GM12873 (cell line): ENCODE results near the gene PRSS12.

Source experiments
- CTCF ChIP-seq: IDR thresholded peaks from 2 replicates; pipeline ENCODE4 v1.5.1; 2012; ENCODE audit warnings: low read depth, mild to moderate bottlenecking, moderate library complexity, low read length, control low read depth; ENCODE audit not compliant: insufficient read depth; ENCODE audit errors: missing control alignments

Gene PRSS12

GRCh38 chr4:118352843-118353533 lies at the start of gene PRSS12:
Gene PRSS12, minus strand, starts transcription at chr4:118353003. Its CDS starts 283 bp downstream, at chr4:118352720.
- TF ChIP-seq CTCF: peak; percentile 80

- TF ChIP-seq CTCF: no peak
Observed at GRCh38 chr4:118400356-118400755, 47.6 kb upstream of the PRSS12 start.

GRCh38 chr4:118398226-118399090 lies 45.7 kb upstream of the PRSS12 start:
- TF ChIP-seq CTCF: no peak

- TF ChIP-seq CTCF: no peak
Observed at GRCh38 chr4:118397623-118397979, 44.8 kb upstream of the PRSS12 start.

- TF ChIP-seq CTCF: no peak
Observed at GRCh38 chr4:118396881-118397622, 44.2 kb upstream of the PRSS12 start.

GRCh38 chr4:118395057-118395644 lies 42.3 kb upstream of the PRSS12 start:
- TF ChIP-seq CTCF: no peak
